ENCODE data around the gene SMAD6. TPM values are rescaled to one million over a fixed set of nuclear protein-coding genes. Genes with fewer than 3 reads are reported as not detected.

SMAD6 gene
- total and polyA plus RNA-seq, 7 donors = 0.52 to 5.5 (median 3.0) TPM

GRCh38 chr15:66772604-66773128 lies 70.6 kb downstream of the SMAD6 start:
- intact Hi-C loops (cut with DNase I) = no loop called here
- peaks cover 16% of the 10 kb centered on the region for H3K4me1 ChIP-seq
- no peaks in the 10 kb centered on the region for H3K36me3 ChIP-seq (ENCODE audit: insufficient read depth in 1 of 2, low read depth in 1 of 2)
- WGBS, 3 donors = 53 to 62% (median 59%) methylated on average over 7 of the region's 7 CpGs
- H3K27ac ChIP-seq = no peak overlapping the region
- no peak for DNase-seq
- H3K4me3 ChIP-seq = no peak overlapping the region
- ATAC-seq = peak in 1 of 4 donors; percentile 26
- no peaks in the 10 kb centered on the region for H3K9me3 ChIP-seq
- H3K27me3 ChIP-seq (ENCODE audit: insufficient read depth in 3 of 3, low read length in 2 of 3) = no peaks in the 10 kb centered on the region
- TF ChIP-seq CTCF (IDR thresholded peaks at IDR 0.05) = no peak

- H3K36me3 ChIP-seq (ENCODE audit: insufficient read depth in 1 of 2, low read depth in 1 of 2) = no peaks in the 10 kb centered on the region
- intact Hi-C loops (cut with DNase I) = no loop called here
- ATAC-seq (peak in 2 of 4 donors; percentile 3 to 31), DNase-seq (peak in 1 of 2 donors; percentile 61)
- H3K9me3 ChIP-seq = no peaks in the 10 kb centered on the region
- no peaks in the 10 kb centered on the region for H3K27me3 ChIP-seq (ENCODE audit: insufficient read depth in 3 of 3, low read length in 2 of 3)
- 42 to 56% (median 44%) methylated on average over 12 of the region's 12 CpGs for WGBS, 3 donors
- H3K4me1 ChIP-seq = peaks cover 16% of the 10 kb centered on the region
- no peak for TF ChIP-seq CTCF (IDR thresholded peaks at IDR 0.05)
- peak overlapping the region; percentile 30 for H3K27ac ChIP-seq
- no peak overlapping the region for H3K4me3 ChIP-seq
These were observed 71.3 kb downstream of the SMAD6 start for GRCh38 chr15:66773129-66773873.

GRCh38 chr15:66774001-66774814 lies 72.2 kb downstream of the SMAD6 start:
- DNase-seq (peak; percentile 84 to 91), ATAC-seq (peak; percentile 96 to 99 (median 97))
- intact Hi-C loops (cut with DNase I) = loop anchor here (1.0 to 2.0 kb wide), 4 partner anchors 71 to 172 kb away; no protein-coding TSS in a partner anchor
- H3K9me3 ChIP-seq = no peaks in the 10 kb centered on the region
- no peaks in the 10 kb centered on the region for H3K36me3 ChIP-seq (ENCODE audit: insufficient read depth in 1 of 2, low read depth in 1 of 2)
- WGBS, 3 donors = 48 to 52% (median 52%) methylated on average over 19 of the region's 19 CpGs
- no peak overlapping the region for H3K4me3 ChIP-seq
- H3K27me3 ChIP-seq (ENCODE audit: insufficient read depth in 3 of 3, low read length in 2 of 3) = no peaks in the 10 kb centered on the region
- H3K27ac ChIP-seq = peak overlapping the region; percentile 30
- peak; percentile 97 for TF ChIP-seq CTCF (IDR thresholded peaks at IDR 0.05)
- H3K4me1 ChIP-seq = peaks cover 16% of the 10 kb centered on the region

- H3K4me3 ChIP-seq = no peak overlapping the region
- no peak overlapping the region for H3K27ac ChIP-seq
- H3K9me3 ChIP-seq = no peaks in the 10 kb centered on the region
- no peak for TF ChIP-seq CTCF (IDR thresholded peaks at IDR 0.05)
- peaks cover 16% of the 10 kb centered on the region for H3K4me1 ChIP-seq
- H3K36me3 ChIP-seq (ENCODE audit: insufficient read depth in 1 of 2, low read depth in 1 of 2) = no peaks in the 10 kb centered on the region
- intact Hi-C loops (cut with DNase I) = loop anchor here in 1 of 2 donors (2.0 kb wide), 1 partner anchor 157 kb away; no protein-coding TSS in a partner anchor
- no peak for ATAC-seq
- no peaks in the 10 kb centered on the region for H3K27me3 ChIP-seq (ENCODE audit: insufficient read depth in 3 of 3, low read length in 2 of 3)
- DNase-seq = peak in 1 of 2 donors; percentile 46
- 88 to 94% (median 90%) methylated on average over 18 of the region's 18 CpGs for WGBS, 3 donors
These were observed 73.4 kb downstream of the SMAD6 start for GRCh38 chr15:66775127-66776105.

Data from psoas muscle (tissue), 8 donors.